Measurements from ENCODE around the gene TGM1.
"Not testable (repeated sequence)": the region's sequence is repeated elsewhere in the genome, so short reads cannot be mapped to it uniquely, and the experiment has no call there.

TGM1 gene

DNA sequence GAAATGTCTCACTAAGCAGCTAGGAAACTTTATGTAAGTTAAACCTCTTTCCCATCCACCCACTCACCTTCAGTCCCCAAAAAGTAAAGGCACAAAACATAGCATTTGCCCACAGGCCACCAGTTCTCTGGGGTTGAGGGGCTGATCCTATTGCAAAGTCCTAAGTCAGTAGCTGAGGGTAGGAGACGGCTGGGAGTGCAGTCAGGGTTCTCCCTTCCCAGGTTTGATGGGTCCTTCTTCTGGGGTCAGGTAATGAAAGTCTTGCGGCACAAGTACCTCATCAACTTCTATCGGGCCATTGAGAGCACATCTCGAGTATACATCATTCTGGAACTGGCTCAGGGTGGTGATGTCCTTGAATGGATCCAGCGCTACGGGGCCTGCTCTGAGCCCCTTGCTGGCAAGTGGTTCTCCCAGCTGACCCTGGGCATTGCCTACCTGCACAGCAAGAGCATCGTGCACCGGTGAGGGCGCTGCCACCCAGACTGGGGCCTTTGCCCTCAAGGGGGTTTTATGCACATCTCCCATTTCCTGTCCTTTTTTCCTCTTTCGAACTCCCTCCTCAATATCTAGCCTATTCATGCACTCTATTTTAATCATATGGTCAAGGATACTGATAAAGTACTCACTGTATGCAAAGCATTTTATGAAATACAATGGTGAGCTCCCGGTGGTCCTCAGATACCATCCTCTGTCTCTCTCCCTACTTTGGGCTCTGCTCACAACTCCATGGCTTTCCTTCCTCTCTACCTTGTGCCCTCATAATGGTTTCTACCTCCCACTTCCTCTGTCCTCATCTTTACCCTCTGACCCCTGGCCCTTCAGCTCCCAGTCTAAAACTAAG, 56.5 kb downstream of the TGM1 start:
- no peak for DNase-seq (ENCODE audit: low read depth)

- no peak for DNase-seq (ENCODE audit: low read depth)
These were observed 58.5 kb downstream of the TGM1 start for GRCh38 chr14:24204163-24205146.

GRCh38 chr14:24203249-24203886, 59.6 kb downstream of the TGM1 start:
- DNase-seq (ENCODE audit: low read depth) = not testable (repeated sequence)

- not testable (repeated sequence) for DNase-seq (ENCODE audit: low read depth)
These were observed 60.4 kb downstream of the TGM1 start for GRCh38 chr14:24202538-24202937.
